Heart left ventricle (tissue), 16 donors: ENCODE results near the gene LTF. TPM values are rescaled to one million over a fixed set of nuclear protein-coding genes. Genes with fewer than 3 reads are reported as not detected.
"Not testable (repeated sequence)": the region's sequence is repeated elsewhere in the genome, so short reads cannot be mapped to it uniquely, and the experiment has no call there.

ENCODE experiments used
- ATAC-seq, 4 donors: fragments of 200-7000 bp; cut with Tn5 transposase; one replicate each; pipeline ENCODE4 v1.9.1; 2020 to 2022; ENCODE audit warnings: moderate library complexity in 4 of 4, mild to moderate bottlenecking in 3 of 4, moderate number of reproducible peaks in 1 of 4
- DNase-seq, 5 donors: peaks; one replicate each; pipeline ENCODE4 v3.0.0-alpha.2; 2020
- H3K27ac ChIP-seq, 12 donors: fragments of 200-600 bp; sonication (generic) in 4 of 12; one replicate each; pipeline versions ENCODE4 v1.5.0 to v1.8.0; 2016 to 2022; ENCODE audit warnings: mild to moderate bottlenecking in 2 of 12
- H3K27me3 ChIP-seq, 9 donors: fragments of 200-600 bp; sonication (generic) in 2 of 9; one replicate each; pipeline versions ENCODE4 v1.5.1 to v1.8.0; 2016 to 2022; ENCODE audit warnings: mild to moderate bottlenecking in 3 of 9
- H3K36me3 ChIP-seq, 9 donors: fragments of 200-600 bp; sonication (generic) in 2 of 9; one replicate each; pipeline versions ENCODE4 v1.5.0 to v1.8.0; 2018 to 2022; ENCODE audit warnings: mild to moderate bottlenecking in 2 of 9
- H3K4me1 ChIP-seq, 12 donors: fragments of 200-600 bp; sonication (generic) in 4 of 12; one replicate each; pipeline versions ENCODE4 v1.5.0 to v1.8.0; 2016 to 2022; ENCODE audit warnings: mild to moderate bottlenecking in 3 of 12
- H3K4me3 ChIP-seq, 12 donors: fragments of 200-600 bp; sonication (generic) in 4 of 12; one replicate each; pipeline versions ENCODE4 v1.5.0 to v1.8.0; 2017 to 2022; ENCODE audit warnings: mild to moderate bottlenecking in 9 of 12, moderate library complexity in 4 of 12
- H3K9me3 ChIP-seq, 12 donors: fragments of 200-600 bp; sonication (generic) in 4 of 12; one replicate each; pipeline versions ENCODE4 v1.5.0 to v1.8.0; 2016 to 2022; ENCODE audit warnings: mild to moderate bottlenecking in 1 of 12
- CTCF ChIP-seq, 12 donors: fragments of 200-600 bp; sonication (generic) in 4 of 12; IDR thresholded peaks; one replicate each; pipeline versions ENCODE4 v1.5.0 to v1.8.0; 2018 to 2022; ENCODE audit warnings: antibody characterized with exemption in 12 of 12, mild to moderate bottlenecking in 5 of 12
- POLR2A ChIP-seq, 2 donors: fragments of 450-650 bp; IDR thresholded peaks; one replicate each; pipeline ENCODE4 v1.6.1; 2017; ENCODE audit warnings: antibody characterized with exemption in 2 of 2, mild to moderate bottlenecking in 2 of 2, moderate library complexity in 2 of 2
- WGBS, 4 donors: extraction: QIAGEN DNeasy Blood & Tissue Kit in 2 of 4; methylation state at CpG; one replicate each; pipeline versions ENCODE4 v1.1.5 to v1.1.7; 2013 to 2018; 5-methylcytosine and 5-hydroxymethylcytosine counted together
- intact Hi-C, 10 donors: fragments of 100-400 bp; cut with DNase I; formaldehyde crosslinking; loops; one replicate each; pipeline versions ENCODE4 v1.11.1 to v1.14.2; 2022
- polyA plus RNA-seq, 2 donors: library from polyadenylated mRNA; stranded (reverse); fragments of 200-250 nt; gene quantifications; one replicate each; pipeline ENCODE4 v1.2.3, GENCODE V29; 2013
- total RNA-seq, 9 donors: library from RNA; depleted of rRNA in 2 of 9; stranded (reverse); fragments of >200 nt in 2 of 9; fragmentation: NEBNext Ultra II Directional in 3 of 9; extraction: Animal tissue kit (Norgen Biotek cat#: 25700) in 3 of 9; gene quantifications; one replicate each; pipeline versions ENCODE4 v1.1.0 to v1.2.4, GENCODE V29; 2016 to 2023
- donor health status: ischemic (EF 13 %, LVEDD 7.1; RV severe dilation, severe dysfunction).
- donor health status: healthy with polysubstance abuse.
- donor health status: DM: no; HTN: yes; CAD: no.
- donor health status: DM: no; HTN: no; CAD: no.
- donor health status: ischemic (EF 25% LVEDD 6.9; RV normal size, moderate dysfunction).
- donor health status: ischemic (EF 25% LVEDD 5.7; RV mildly dilated, moderate dysfunction).
- donor health status: healthy.
- donor health status: DM: yes; HTN: yes; CAD: no.
- donor health status: ischemic (EF 35%, LVEDD 5.7; RV mildly dilated, moderate dysfunction).
- donor health status: nonischemic (EF 11% LVEDD 7.7; RV severe dilation, severe dysfunction).
- donor health status: DM: yes; HTN: yes; CAD: no.
- donor health status: PGD.
- donor health status: ischemic (EF 29% LVEDD 5.4; RV normal size, mild dysfunction).
- donor health status: nonischemic (EF 23%, LVEDD 6.1; RV moderate dilation, normal function).

LTF gene
- total and polyA plus RNA-seq, 11 donors, result 1.6 to 10.6 (median 3.0) TPM

DNA sequence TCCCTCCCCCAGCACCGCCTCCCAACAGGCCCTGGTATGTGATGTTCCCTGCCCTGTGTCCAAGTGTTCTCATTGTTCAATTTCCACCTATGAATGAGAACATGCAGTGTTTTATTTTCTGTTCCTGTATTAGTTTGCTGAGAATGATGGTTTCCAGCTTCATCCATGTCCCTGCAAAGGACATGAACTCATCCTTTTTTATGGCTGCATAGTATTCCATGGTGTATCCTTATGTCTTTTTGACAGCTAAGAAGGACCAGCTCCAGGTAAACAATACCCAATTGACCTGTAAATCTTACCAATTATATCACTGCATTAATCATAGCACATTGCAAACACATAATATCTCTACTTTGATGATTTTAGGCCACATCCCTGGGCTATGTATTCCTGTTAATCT, 33.8 kb downstream of the LTF start:
- DNase-seq, ATAC-seq, H3K27ac ChIP-seq, H3K4me3 ChIP-seq, H3K27me3 ChIP-seq, intact Hi-C loops: not testable (repeated sequence)
- peaks cover 0 to 14% (median 0%) of the 10 kb centered on the region in 12 donors for H3K4me1 ChIP-seq
- H3K36me3 ChIP-seq, result peaks cover 0 to 11% (median 0%) of the 10 kb centered on the region in 9 donors
- 92 to 100% (median 100%) methylated on average over 1 of the region's 1 CpG for WGBS, 4 donors
- H3K9me3 ChIP-seq, result peaks cover 0 to 20% (median 4%) of the 10 kb centered on the region in 12 donors

DNA sequence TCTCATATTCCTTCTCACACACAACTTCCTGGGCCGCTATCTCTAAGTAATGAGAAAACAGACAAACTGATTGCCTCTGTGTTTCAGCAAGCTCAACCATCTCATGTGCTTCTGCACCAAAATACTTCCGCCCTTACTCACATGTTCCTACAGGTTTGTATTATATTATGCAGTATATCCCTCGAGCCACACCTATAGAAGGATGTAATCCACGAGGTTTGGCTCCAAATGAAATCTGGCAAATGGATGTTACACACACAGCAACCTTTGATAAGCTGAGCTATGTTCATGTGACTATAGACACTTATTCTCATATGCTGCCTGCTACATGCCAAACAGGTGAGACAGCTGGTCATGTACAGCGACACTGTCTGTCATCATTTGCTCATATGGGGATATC, 35.0 kb downstream of the LTF start:
- intact Hi-C loops, result loop anchor here in 6 of 10 donors (5.0 to 10.0 kb wide), 4 partner anchors 55 to 345 kb away; partner anchors contain the start of gene CCR5 (in 1 of the 6)
- WGBS, 4 donors, result 74 to 89% (median 83%) methylated on average over 5 of the region's 5 CpGs
- no peak overlapping the region for H3K27ac ChIP-seq
- no peaks in the 10 kb centered on the region for H3K27me3 ChIP-seq
- H3K4me3 ChIP-seq, result no peak overlapping the region
- TF ChIP-seq POLR2A (IDR thresholded peaks at IDR 0.05) (no peak), CTCF (IDR thresholded peaks at IDR 0.05) (no peak)
- no peak for DNase-seq
- ATAC-seq, result no peak
- peaks cover 0 to 9% (median 0%) of the 10 kb centered on the region in 9 donors for H3K36me3 ChIP-seq
- peaks cover 0 to 14% (median 0%) of the 10 kb centered on the region in 12 donors for H3K4me1 ChIP-seq
- peaks cover 0 to 20% (median 4%) of the 10 kb centered on the region in 12 donors for H3K9me3 ChIP-seq

DNA sequence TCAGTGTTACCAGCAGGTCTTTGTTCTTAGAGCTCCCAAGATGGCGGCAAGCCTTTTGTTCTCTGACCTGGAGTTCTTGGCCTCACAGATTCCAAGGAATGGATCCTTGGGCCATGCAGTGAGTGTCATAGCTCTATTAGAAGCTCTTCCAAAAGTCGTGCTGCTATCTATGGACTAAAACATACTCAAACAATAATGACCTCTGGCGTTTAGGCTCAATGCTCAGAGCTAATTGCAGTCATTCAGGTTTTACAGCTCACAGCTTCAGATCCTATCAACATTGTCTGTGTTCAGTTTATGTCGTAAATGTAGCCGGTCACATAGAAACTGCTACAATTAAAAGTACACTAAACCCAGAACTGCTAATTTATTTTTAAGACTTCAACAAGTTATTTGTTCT, 35.5 kb downstream of the LTF start:
- DNase-seq (no peak), ATAC-seq (no peak)
- no peaks in the 10 kb centered on the region for H3K27me3 ChIP-seq
- TF ChIP-seq POLR2A (IDR thresholded peaks at IDR 0.05), result no peak
- no peak for TF ChIP-seq CTCF (IDR thresholded peaks at IDR 0.05)
- peaks cover 0 to 14% (median 0%) of the 10 kb centered on the region in 12 donors for H3K4me1 ChIP-seq
- H3K27ac ChIP-seq, result no peak overlapping the region
- peaks cover 0 to 9% (median 0%) of the 10 kb centered on the region in 9 donors for H3K36me3 ChIP-seq
- no peak overlapping the region for H3K4me3 ChIP-seq
- intact Hi-C loops, result loop anchor here in 6 of 10 donors (5.0 to 10.0 kb wide), 4 partner anchors 54 to 344 kb away; partner anchors contain the start of gene CCR5 (in 1 of the 6)
- H3K9me3 ChIP-seq, result peaks cover 0 to 20% (median 4%) of the 10 kb centered on the region in 12 donors
- 82 to 89% (median 86%) methylated on average over 5 of the region's 5 CpGs for WGBS, 4 donors

DNA sequence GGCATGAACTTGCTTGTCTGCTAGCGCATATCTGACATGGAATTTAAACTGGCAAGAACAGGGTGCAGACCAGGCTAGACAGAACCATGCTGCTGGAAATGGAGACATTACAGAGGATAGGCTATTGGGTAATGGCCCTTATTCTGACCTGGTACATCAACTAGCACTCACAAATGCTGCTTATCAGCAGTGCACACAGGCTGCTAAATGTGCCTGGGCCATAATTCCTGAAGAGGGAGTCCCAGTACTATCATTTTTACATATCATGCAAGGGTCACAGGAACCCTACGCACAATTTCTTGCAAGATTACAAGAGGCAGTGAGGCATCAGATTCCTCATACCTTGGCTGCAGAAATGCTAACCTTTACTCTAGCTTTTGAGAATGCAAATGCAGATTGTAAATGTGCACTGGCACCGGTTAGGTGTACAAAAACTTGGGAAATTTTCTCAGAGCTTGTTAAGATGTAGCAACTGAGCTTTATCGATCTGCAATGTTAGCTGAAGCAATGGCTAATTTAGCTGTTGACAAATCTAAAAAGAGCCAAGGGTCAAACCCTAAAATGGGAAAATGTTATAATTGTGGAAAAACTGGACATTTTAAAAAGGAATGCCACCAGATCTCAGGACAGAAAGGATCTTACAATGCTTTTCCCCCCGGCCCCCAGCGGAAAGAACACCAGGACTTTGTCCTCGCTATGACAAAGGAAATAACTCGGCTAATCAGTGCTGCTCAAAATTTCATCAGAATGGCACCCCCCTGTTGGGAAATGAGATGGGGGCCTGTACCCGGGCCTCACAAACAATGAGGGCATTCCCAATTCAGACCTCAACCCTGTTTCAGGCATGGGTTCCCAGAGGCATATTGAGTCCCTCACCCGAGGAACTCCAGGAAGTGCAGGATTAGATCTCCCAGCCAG, 36.5 kb downstream of the LTF start:
- 67 to 75% (median 72%) methylated on average over 10 of the region's 10 CpGs for WGBS, 4 donors
- Histone ChIP-seq H3K4me3 (no peak overlapping the region), H3K4me1 (peaks cover 0 to 14% (median 0%) of the 10 kb centered on the region in 12 donors), H3K9me3 (peaks cover 0 to 20% (median 4%) of the 10 kb centered on the region in 12 donors), H3K27ac (peak overlapping the region in 5 of 12 donors; percentile 22 to 67 (median 52)), H3K36me3 (peaks cover 0 to 5% (median 0%) of the 10 kb centered on the region in 9 donors), H3K27me3 (no peaks in the 10 kb centered on the region)
- ATAC-seq (peak; percentile 96 to 99 (median 99)), DNase-seq (peak in 2 of 5 donors; percentile 23 to 47)
- intact Hi-C loops, result loop anchor here in 6 of 10 donors (5.0 to 10.0 kb wide), 4 partner anchors 53 to 343 kb away; partner anchors contain the start of gene CCR5 (in 1 of the 6)
- TF ChIP-seq POLR2A (IDR thresholded peaks at IDR 0.05), result no peak
- TF ChIP-seq CTCF (IDR thresholded peaks at IDR 0.05), result peak in 5 of 12 donors; percentile 10 to 35 (median 11)
